HG02610 (cell line): Measurements from ENCODE around the gene FCER1A.
"Not testable (repeated sequence)": the region's sequence is repeated elsewhere in the genome, so short reads cannot be mapped to it uniquely, and the experiment has no call there.

ENCODE experiments used
- ATAC-seq: cut with Tn5 transposase; IDR thresholded peaks from one replicate; pipeline ENCODE4 v1.9.1; 2021; ENCODE audit warnings: mild to moderate bottlenecking, moderate library complexity; ENCODE audit not compliant: unreplicated experiment

FCER1A gene

DNA sequence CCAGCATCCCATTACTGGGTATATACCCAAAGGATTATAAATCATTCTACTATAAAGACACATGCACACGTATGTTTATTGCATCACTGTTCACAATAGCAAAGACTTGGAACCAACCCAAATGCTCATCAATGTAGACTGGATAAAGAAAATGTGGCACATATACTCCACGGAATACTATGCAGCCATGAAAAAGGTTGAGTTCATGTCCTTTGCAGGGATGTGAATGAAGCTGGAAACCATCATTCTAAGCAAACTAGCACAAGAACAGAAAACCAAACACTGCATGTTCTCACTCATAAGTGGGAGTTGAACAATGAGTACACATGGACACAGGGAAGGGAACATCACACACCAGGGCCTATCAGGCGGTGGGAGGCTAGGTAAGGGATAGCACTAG lies 47.2 kb downstream of the FCER1A start:
- ATAC-seq, result not testable (repeated sequence)

DNA sequence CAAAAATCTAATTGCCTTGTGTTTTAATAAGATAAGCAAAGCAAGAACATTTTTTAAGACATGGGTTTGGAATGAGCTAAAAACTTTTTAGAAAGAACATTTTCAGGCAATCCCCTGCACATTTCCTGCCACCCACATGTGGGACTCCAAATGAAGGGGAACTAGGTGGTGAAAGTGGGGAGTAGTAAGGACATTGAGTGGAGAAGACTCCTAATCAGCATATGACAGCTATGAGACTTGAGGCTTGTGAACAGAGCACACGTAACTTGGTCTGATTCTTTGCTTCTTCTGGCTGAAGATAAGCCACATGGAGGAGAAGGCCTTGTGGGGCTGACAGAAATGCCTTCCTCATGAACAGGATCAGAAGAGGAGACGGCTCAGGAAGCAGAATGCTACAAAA lies 50.3 kb downstream of the FCER1A start:
- no peak for ATAC-seq
